GM12878 (cell line): ENCODE data around the gene MORC3. TPM values are rescaled to one million over a fixed set of nuclear protein-coding genes. Genes with fewer than 3 reads are reported as not detected.
"Not testable (repeated sequence)": the region's sequence is repeated elsewhere in the genome, so short reads cannot be mapped to it uniquely, and the experiment has no call there.

Experiments used
- ATAC-seq: fragments of 200-7000 bp; cut with Tn5 transposase; 3 replicates; pipeline ENCODE4 v1.9.1; 2020; ENCODE audit warnings: mild to moderate bottlenecking, moderate library complexity
- BruUV-seq: library from RNA; stranded (reverse); fragments of 400-500 nt; replicated peaks from 2 replicates; lab custom pipeline; 2021; lab: Mats Ljungman, UMichigan
- CTCF ChIA-PET: fragments of 300-600 bp; sonication (Branson Sonifier 250); formaldehyde crosslinking; extraction: SDS; loops from one replicate; lab custom pipeline; 2021; ENCODE audit warnings: inconsistent platforms; lab: Yijun Ruan, JAX
- POLR2A ChIA-PET: fragments of 350-600 bp; formaldehyde crosslinking; extraction: SDS; loops from one replicate; lab custom pipeline; 2021; ENCODE audit warnings: inconsistent platforms; lab: Charles Lee
- RAD21 ChIA-PET: fragments of 300-600 bp; sonication (Branson Sonifier 250); formaldehyde crosslinking; loops from one replicate; lab custom pipeline; 2023; ENCODE audit warnings: antibody characterized with exemption; ENCODE audit not compliant: unreplicated experiment; lab: Charles Lee
- SMC1A ChIA-PET: fragments of 300-600 bp; sonication (Branson Sonifier 250); formaldehyde crosslinking; loops from one replicate; lab custom pipeline; 2023; ENCODE audit not compliant: unreplicated experiment, uncharacterized antibody; lab: Charles Lee
- DNase-seq: peaks from one replicate; pipeline ENCODE4 v3.0.0-alpha.2; 2011; ENCODE audit warnings: low read depth, low spot score
- FAIRE-seq: peaks from 3 replicates; lab custom pipeline; 2011; peaks lifted over from hg19 to GRCh38; lab: Jason Lieb, UNC
- H2AFZ ChIP-seq: 2 replicates; pipeline ENCODE4 v1.6.0; 2011; ENCODE audit warnings: low read depth, low read length, control low read depth; ENCODE audit not compliant: control insufficient read depth
- H3K27ac ChIP-seq: 2 replicates; pipeline ENCODE4 v1.5.1; 2011; ENCODE audit warnings: control low read depth; ENCODE audit not compliant: control insufficient read depth, insufficient read depth
- H3K27me3 ChIP-seq, 2 experiments: replicated peaks in 1 of 2; 2 replicates each; pipeline versions ENCODE4 v1.6.0 to v1.6.1; 2011; ENCODE audit warnings: low read length in 1 of 2; ENCODE audit not compliant: control insufficient read depth in 2 of 2, insufficient read depth in 2 of 2
- H3K36me3 ChIP-seq, 2 experiments: 2 replicates each; pipeline ENCODE4 v1.5.1; 2011; ENCODE audit warnings: low read length in 1 of 2; ENCODE audit not compliant: control insufficient read depth in 2 of 2, insufficient read depth in 2 of 2
- H3K4me1 ChIP-seq: 2 replicates; pipeline ENCODE4 v1.6.1; 2011; ENCODE audit warnings: mild to moderate bottlenecking, low read length, moderate library complexity, mixed read lengths; ENCODE audit not compliant: control insufficient read depth, insufficient read depth
- H3K4me2 ChIP-seq: 2 replicates; pipeline ENCODE4 v1.6.0; 2011; ENCODE audit warnings: control low read depth; ENCODE audit not compliant: control insufficient read depth, insufficient read depth
- H3K4me3 ChIP-seq: fragments of 200-600 bp; sonication (generic); 2 replicates; pipeline ENCODE4 v1.5.1; 2016
- H3K79me2 ChIP-seq: 2 replicates; pipeline ENCODE4 v1.6.0; 2011; ENCODE audit warnings: low read length; ENCODE audit not compliant: control insufficient read depth, insufficient read depth
- H3K9ac ChIP-seq: 2 replicates; pipeline ENCODE4 v1.8.0; 2011; ENCODE audit warnings: low read length, control low read depth, mixed read lengths; ENCODE audit not compliant: control insufficient read depth, insufficient read depth
- H3K9me3 ChIP-seq: replicated peaks from 3 replicates; pipeline ENCODE4 v1.5.1; 2011; ENCODE audit warnings: mild to moderate bottlenecking, low read length; ENCODE audit not compliant: control insufficient read depth, insufficient read depth
- H4K20me1 ChIP-seq: 2 replicates; pipeline ENCODE4 v1.6.0; 2011; ENCODE audit not compliant: control insufficient read depth, insufficient read depth
- HSF1 ChIP-seq: fragments of 150-350 bp; IDR thresholded peaks from 2 replicates; pipeline ENCODE4 v1.6.1; 2014; ENCODE audit warnings: mild to moderate bottlenecking, low read depth, low read length
- JUNB ChIP-seq: IDR thresholded peaks from 2 replicates; pipeline ENCODE4 v1.6.1; 2016; ENCODE audit warnings: antibody characterized with exemption, mild to moderate bottlenecking
- WGBS: methylation state at CpG from one replicate; pipeline ENCODE4 v1.1.6; 2016; ENCODE audit warnings: low lambda C conversion rate; ENCODE audit not compliant: insufficient replicate concordance, insufficient coverage; ENCODE audit errors: missing lambda C conversion rate; 5-methylcytosine and 5-hydroxymethylcytosine counted together
- in situ Hi-C: fragments of 300-500 bp; cut with MboI; formaldehyde crosslinking; loops from 9 replicates; pipeline ENCODE4 v1.14.3; 2018; ENCODE audit warnings: mixed read lengths
- intact Hi-C: fragments of 100-400 bp; cut with micrococcal nuclease; formaldehyde crosslinking; loops from one replicate; pipeline ENCODE4 v1.14.2; 2022; ENCODE audit not compliant: unreplicated experiment
- polyA plus RNA-seq, 11 experiments: library from polyadenylated mRNA; depleted of rRNA in 4 of 11; unstranded in 6 of 11; stranded (reverse) in 5 of 11; fragments of >200 nt; fragmentation: Nextera tagmentation in 4 of 11; fragmentation: Illumina TruSeq in 1 of 11; extraction: Ambion mirVana in 4 of 11; extraction: Trizol in 1 of 11; gene quantifications; 1 replicate in 1 of 11; 2 replicates in 10 of 11; pipeline versions ENCODE4 v1.2.1 to v1.2.3, GENCODE V29; 2011 to 2016; ENCODE audit warnings: inconsistent platforms in 2 of 11, missing spikeins in 2 of 11, low read depth in 1 of 11
- total RNA-seq, 4 experiments: library from RNA; depleted of rRNA in 3 of 4; stranded (reverse); fragments of >200 nt in 3 of 4; fragmentation: Illumina TruSeq in 1 of 4; extraction: Trizol in 1 of 4; gene quantifications; 2 replicates each; pipeline versions ENCODE4 v1.2.1 to v1.2.3, GENCODE V29; 2013 to 2021

Gene MORC3
- total and polyA plus RNA-seq, 10 of the 15 experiments (the other 5 are each of a cell fraction or from before 2014, with no cell fraction given) = 5.5 to 29.9 (median 16.3) TPM

GRCh38 chr21:36381841-36382589 lies 62.0 kb downstream of the MORC3 start (continued):
- TF ChIP-seq HSF1 = no peak
- TF ChIP-seq JUNB = no peak

GRCh38 chr21:36382722-36383121 lies 62.7 kb downstream of the MORC3 start:
- H3K27me3 ChIP-seq, in situ Hi-C loops, H3K9ac ChIP-seq, RAD21 ChIA-PET, H2AFZ ChIP-seq, CTCF ChIA-PET, SMC1A ChIA-PET, H3K27ac ChIP-seq, H3K4me1 ChIP-seq, H3K9me3 ChIP-seq, H3K4me3 ChIP-seq, BruUV-seq, FAIRE-seq, H3K4me2 ChIP-seq, DNase-seq, intact Hi-C loops, H4K20me1 ChIP-seq, ATAC-seq, H3K79me2 ChIP-seq, H3K36me3 ChIP-seq: not testable (repeated sequence)
- WGBS = 99% methylated on average over 10 of the region's 10 CpGs
- POLR2A ChIA-PET = interaction anchor here (0.6 to 0.7 kb wide), 3 partner anchors 8 to 1549 kb away, joined by 3 to 5 read pairs (median 5); no protein-coding TSS in a partner anchor
